Measurements from ENCODE around the gene SORCS2.

DNA sequence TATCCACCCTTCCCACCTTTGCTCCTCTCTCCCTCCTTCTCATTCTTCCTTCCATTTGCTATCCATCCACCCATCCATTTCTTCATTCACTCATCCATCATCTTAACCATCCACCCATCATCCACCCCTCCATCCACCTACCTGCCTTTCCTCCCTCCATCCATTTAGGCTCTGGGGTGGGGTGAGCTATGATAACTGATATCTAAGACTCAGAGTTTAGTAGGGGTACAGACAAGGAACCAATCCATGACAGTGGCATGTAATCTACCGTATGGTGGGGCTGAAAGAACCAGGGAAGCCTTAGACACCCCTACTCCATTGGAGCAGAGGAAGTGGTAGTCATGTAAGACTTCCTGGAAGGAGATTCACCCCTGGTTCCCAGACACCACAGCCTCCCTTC, 219.2 kb downstream of the SORCS2 start:
- no peak for TF ChIP-seq EZH2 (IDR thresholded peaks at IDR 0.05; ENCODE audit: borderline replicate concordance, insufficient read depth, low read length, poor library complexity, severe bottlenecking)
- TF ChIP-seq POLR2AphosphoS5 (IDR thresholded peaks at IDR 0.05) = no peak
- TF ChIP-seq, protein P1, sequence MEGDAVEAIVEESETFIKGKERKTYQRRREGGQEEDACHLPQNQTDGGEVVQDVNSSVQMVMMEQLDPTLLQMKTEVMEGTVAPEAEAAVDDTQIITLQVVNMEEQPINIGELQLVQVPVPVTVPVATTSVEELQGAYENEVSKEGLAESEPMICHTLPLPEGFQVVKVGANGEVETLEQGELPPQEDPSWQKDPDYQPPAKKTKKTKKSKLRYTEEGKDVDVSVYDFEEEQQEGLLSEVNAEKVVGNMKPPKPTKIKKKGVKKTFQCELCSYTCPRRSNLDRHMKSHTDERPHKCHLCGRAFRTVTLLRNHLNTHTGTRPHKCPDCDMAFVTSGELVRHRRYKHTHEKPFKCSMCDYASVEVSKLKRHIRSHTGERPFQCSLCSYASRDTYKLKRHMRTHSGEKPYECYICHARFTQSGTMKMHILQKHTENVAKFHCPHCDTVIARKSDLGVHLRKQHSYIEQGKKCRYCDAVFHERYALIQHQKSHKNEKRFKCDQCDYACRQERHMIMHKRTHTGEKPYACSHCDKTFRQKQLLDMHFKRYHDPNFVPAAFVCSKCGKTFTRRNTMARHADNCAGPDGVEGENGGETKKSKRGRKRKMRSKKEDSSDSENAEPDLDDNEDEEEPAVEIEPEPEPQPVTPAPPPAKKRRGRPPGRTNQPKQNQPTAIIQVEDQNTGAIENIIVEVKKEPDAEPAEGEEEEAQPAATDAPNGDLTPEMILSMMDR (IDR thresholded peaks at IDR 0.05; ENCODE audit: poor library complexity, severe bottlenecking) = no peak

All from neural cell (in vitro differentiated cells).